ENCODE measurements around the gene SLC35G4.

DNA sequence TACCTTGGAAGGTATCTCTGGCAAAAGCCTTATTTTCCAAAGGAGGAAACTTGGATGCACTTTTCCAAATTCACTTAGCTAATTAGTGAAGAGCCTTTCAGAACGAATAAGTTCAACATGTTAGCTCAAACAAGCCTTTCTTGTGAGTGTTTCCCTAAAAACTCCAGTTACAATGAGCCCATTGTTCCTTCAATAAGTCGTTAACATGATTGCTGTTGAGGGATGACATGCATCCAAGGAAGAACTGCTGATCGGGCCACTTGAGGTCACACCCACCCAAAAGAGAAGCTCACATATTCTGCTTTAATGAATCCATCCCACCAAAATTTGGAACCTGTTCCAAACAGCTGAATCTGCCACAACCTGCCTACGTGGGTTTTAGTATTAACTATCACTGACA lies 48.1 kb upstream of the SLC35G4 start:
- TF ChIP-seq, protein P1, sequence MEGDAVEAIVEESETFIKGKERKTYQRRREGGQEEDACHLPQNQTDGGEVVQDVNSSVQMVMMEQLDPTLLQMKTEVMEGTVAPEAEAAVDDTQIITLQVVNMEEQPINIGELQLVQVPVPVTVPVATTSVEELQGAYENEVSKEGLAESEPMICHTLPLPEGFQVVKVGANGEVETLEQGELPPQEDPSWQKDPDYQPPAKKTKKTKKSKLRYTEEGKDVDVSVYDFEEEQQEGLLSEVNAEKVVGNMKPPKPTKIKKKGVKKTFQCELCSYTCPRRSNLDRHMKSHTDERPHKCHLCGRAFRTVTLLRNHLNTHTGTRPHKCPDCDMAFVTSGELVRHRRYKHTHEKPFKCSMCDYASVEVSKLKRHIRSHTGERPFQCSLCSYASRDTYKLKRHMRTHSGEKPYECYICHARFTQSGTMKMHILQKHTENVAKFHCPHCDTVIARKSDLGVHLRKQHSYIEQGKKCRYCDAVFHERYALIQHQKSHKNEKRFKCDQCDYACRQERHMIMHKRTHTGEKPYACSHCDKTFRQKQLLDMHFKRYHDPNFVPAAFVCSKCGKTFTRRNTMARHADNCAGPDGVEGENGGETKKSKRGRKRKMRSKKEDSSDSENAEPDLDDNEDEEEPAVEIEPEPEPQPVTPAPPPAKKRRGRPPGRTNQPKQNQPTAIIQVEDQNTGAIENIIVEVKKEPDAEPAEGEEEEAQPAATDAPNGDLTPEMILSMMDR (IDR thresholded peaks at IDR 0.05; ENCODE audit: insufficient read depth, low read length, poor library complexity, severe bottlenecking) = no peak
- no peak for TF ChIP-seq EZH2phosphoT487 (conservative IDR thresholded peaks at IDR 0.05; ENCODE audit: low read length)
